Stomach (tissue), 4 donors: ENCODE measurements around the gene NFATC2IP.

Experiments
- CTCF ChIP-seq, 7 experiments: fragments of 450-650 bp in 4 of 7; fragments of 200-600 bp in 3 of 7; sonication (generic) in 3 of 7; IDR thresholded peaks; one replicate each; pipeline ENCODE4 v1.5.1; 2016 to 2019; ENCODE audit warnings: antibody characterized with exemption in 7 of 7, control low read depth in 2 of 7, mild to moderate bottlenecking in 1 of 7
- EP300 ChIP-seq: sonication (generic); formaldehyde crosslinking; IDR thresholded peaks from one replicate; pipeline ENCODE4 v1.6.1; 2017; ENCODE audit warnings: antibody characterized with exemption
- POLR2A ChIP-seq, 4 donors: fragments of 450-650 bp; IDR thresholded peaks; one replicate each; pipeline ENCODE4 v1.6.1; 2016; ENCODE audit warnings: antibody characterized with exemption in 4 of 4, control low read depth in 2 of 4, mild to moderate bottlenecking in 1 of 4, moderate library complexity in 1 of 4

GRCh38 chr16:28989363-28989762 lies 38.6 kb downstream of the NFATC2IP start:
- TF ChIP-seq CTCF (IDR thresholded peaks at IDR 0.05) (no peak), POLR2A (IDR thresholded peaks at IDR 0.05) (no peak), EP300 (no peak)
